Thyroid gland (tissue), 4 donors: ENCODE data around the gene FGF22. TPM values are rescaled to one million over a fixed set of nuclear protein-coding genes. Genes with fewer than 3 reads are reported as not detected.
A peak's percentile ranks its signal among the peaks of the same experiment; 100 is the strongest.
"Not testable (repeated sequence)": the region's sequence is repeated elsewhere in the genome, so short reads cannot be mapped to it uniquely, and the experiment has no call there.

Experiments used
- DNase-seq, 2 donors: peaks; one replicate each; pipeline ENCODE4 v3.0.0-alpha.2; 2019
- H3K27ac ChIP-seq, 3 donors: fragments of 200-600 bp; sonication (generic); 1 replicate in 2 of 3; 2 replicates in 1 of 3; pipeline ENCODE4 v1.5.1; 2016 to 2019; ENCODE audit warnings: mild to moderate bottlenecking in 1 of 3, moderate library complexity in 1 of 3
- H3K27me3 ChIP-seq: fragments of 200-600 bp; sonication (generic); one replicate; pipeline ENCODE4 v1.5.1; 2019
- H3K36me3 ChIP-seq, 2 donors: fragments of 200-600 bp; sonication (generic); one replicate each; pipeline ENCODE4 v1.5.1; 2016 to 2019
- H3K4me1 ChIP-seq, 2 donors: fragments of 200-600 bp; sonication (generic); one replicate each; pipeline ENCODE4 v1.5.1; 2017 to 2019
- H3K4me3 ChIP-seq, 3 donors: fragments of 200-600 bp; sonication (generic); replicated peaks in 1 of 3; 1 replicate in 2 of 3; 2 replicates in 1 of 3; pipeline ENCODE4 v1.5.1; 2016; ENCODE audit warnings: mild to moderate bottlenecking in 1 of 3
- H3K9me3 ChIP-seq: fragments of 200-600 bp; sonication (generic); one replicate; pipeline ENCODE4 v1.5.1; 2017
- CTCF ChIP-seq, 6 experiments: fragments of 200-600 bp in 3 of 6; fragments of 450-650 bp in 3 of 6; sonication (generic) in 3 of 6; IDR thresholded peaks; one replicate each; pipeline ENCODE4 v1.5.1; 2016 to 2019; ENCODE audit warnings: antibody characterized with exemption in 6 of 6, mild to moderate bottlenecking in 2 of 6, inconsistent platforms in 1 of 6, moderate library complexity in 1 of 6
- POLR2A ChIP-seq, 2 donors: fragments of 450-650 bp; IDR thresholded peaks; one replicate each; pipeline ENCODE4 v1.6.1; 2017; ENCODE audit warnings: antibody characterized with exemption in 2 of 2, mild to moderate bottlenecking in 2 of 2, moderate library complexity in 1 of 2
- WGBS, 2 donors: methylation state at CpG; one replicate each; pipeline ENCODE4 v1.1.5; 2017; 5-methylcytosine and 5-hydroxymethylcytosine counted together
- intact Hi-C: fragments of 100-400 bp; cut with DNase I; formaldehyde crosslinking; loops from one replicate; pipeline ENCODE4 v1.15.1; 2023
- total RNA-seq, 4 donors: library from RNA; depleted of rRNA; stranded (reverse); fragments of >200 nt; gene quantifications; one replicate each; pipeline ENCODE4 v1.2.3, GENCODE V29; 2016

The FGF22 gene
- total RNA-seq, 4 donors from 2014 or later: not detected

GRCh38 chr19:628168-628567 is 11.5 kb upstream of the FGF22 start:
- Histone ChIP-seq H3K36me3 (peaks cover 17 to 27% of the 10 kb centered on the region in 2 donors), H3K9me3 (no peaks in the 10 kb centered on the region), H3K4me1 (peaks cover 8 to 13% of the 10 kb centered on the region in 2 donors), H3K4me3 (no peak overlapping the region), H3K27me3 (no peaks in the 10 kb centered on the region), H3K27ac (no peak overlapping the region)
- DNase-seq: no peak
- WGBS, 2 donors: 86 to 91% methylated on average over 19 of the region's 19 CpGs
- intact Hi-C loops: no loop called here
- TF ChIP-seq CTCF (IDR thresholded peaks at IDR 0.05) (peak in 1 of 6 experiments; percentile 7), POLR2A (IDR thresholded peaks at IDR 0.05) (no peak)

- H3K27me3 ChIP-seq, H3K4me3 ChIP-seq, DNase-seq, intact Hi-C loops, H3K9me3 ChIP-seq, H3K27ac ChIP-seq: not testable (repeated sequence)
- 74 to 75% methylated on average over 23 to 25 of the region's 25 CpGs for WGBS, 2 donors
- H3K4me1 ChIP-seq: peaks cover 15 to 19% of the 10 kb centered on the region in 2 donors
- peaks cover 12 to 13% of the 10 kb centered on the region in 2 donors for H3K36me3 ChIP-seq
Observed at GRCh38 chr19:629515-629914, 10.2 kb upstream of the FGF22 start.

- H3K4me1 ChIP-seq: peaks cover 16 to 21% of the 10 kb centered on the region in 2 donors
- intact Hi-C loops: no loop called here
Observed at GRCh38 chr19:629961-630714, 9.5 kb upstream of the FGF22 start.

GRCh38 chr19:632579-633067 is 7.1 kb upstream of the FGF22 start:
- TF ChIP-seq CTCF (IDR thresholded peaks at IDR 0.05) (no peak), POLR2A (IDR thresholded peaks at IDR 0.05) (no peak)

More at GRCh38 chr19:629961-630714, 9.5 kb upstream of the FGF22 start:
- H3K27me3 ChIP-seq: no peaks in the 10 kb centered on the region
- 93 to 98% methylated on average over 28 to 30 of the region's 30 CpGs for WGBS, 2 donors
- no peak for TF ChIP-seq POLR2A (IDR thresholded peaks at IDR 0.05)
- no peak for TF ChIP-seq CTCF (IDR thresholded peaks at IDR 0.05)
- no peak overlapping the region for H3K4me3 ChIP-seq
- H3K36me3 ChIP-seq: peaks cover 10 to 12% of the 10 kb centered on the region in 2 donors
- no peak for DNase-seq
- H3K9me3 ChIP-seq: no peaks in the 10 kb centered on the region
- H3K27ac ChIP-seq: no peak overlapping the region

GRCh38 chr19:633068-633785 is 6.5 kb upstream of the FGF22 start, which contains the start of gene POLRMT:
TSS of gene POLRMT (minus strand) at chr19:633537. CDS start at chr19:633512, 25 bp downstream.
- H3K27ac ChIP-seq: peak within 1 kb of the TSS in 1 of 3 donors; percentile 44
- H3K4me1 ChIP-seq: peaks cover 16 to 21% of the 10 kb centered on the region in 2 donors
- 0 to 1% methylated on average over 25 to 38 of the region's 67 CpGs for WGBS, 2 donors
- no peaks in the 10 kb centered on the region for H3K9me3 ChIP-seq
- H3K36me3 ChIP-seq: peaks cover 3 to 12% of the 10 kb centered on the region in 2 donors
- no peaks in the 10 kb centered on the region for H3K27me3 ChIP-seq
- DNase-seq: peak; percentile 98 to 99
- peak in 2 of 6 experiments; percentile 16 to 23 for TF ChIP-seq CTCF (IDR thresholded peaks at IDR 0.05)
- peak in 1 of 2 donors; percentile 29 for TF ChIP-seq POLR2A (IDR thresholded peaks at IDR 0.05)
- peak within 1 kb of the TSS; percentile 22 to 90 (median 78) for H3K4me3 ChIP-seq
- intact Hi-C loops: no loop called here

More at GRCh38 chr19:632579-633067, 7.1 kb upstream of the FGF22 start:
- peaks cover 16 to 21% of the 10 kb centered on the region in 2 donors for H3K4me1 ChIP-seq
- H3K36me3 ChIP-seq: peaks cover 3 to 12% of the 10 kb centered on the region in 2 donors
- no peaks in the 10 kb centered on the region for H3K9me3 ChIP-seq
- H3K4me3 ChIP-seq: peak overlapping the region; percentile 22 to 90 (median 78)
- peak in 1 of 2 donors; percentile 20 for DNase-seq
- WGBS, 2 donors: 2 to 9% methylated on average over 16 to 25 of the region's 35 CpGs
- H3K27ac ChIP-seq: no peak overlapping the region
- intact Hi-C loops: no loop called here
- no peaks in the 10 kb centered on the region for H3K27me3 ChIP-seq
